ENCODE measurements around the gene MRPL55.

Gene MRPL55

GRCh38 chr1:228081144-228081543 lies 28.0 kb downstream of the MRPL55 start:
- TF ChIP-seq CREB1 (IDR thresholded peaks at IDR 0.05; ENCODE audit: low read depth) (no peak), TCF12 (IDR thresholded peaks at IDR 0.05; ENCODE audit: low read depth) (no peak), TEAD4 (IDR thresholded peaks at IDR 0.05) (no peak), MAX (IDR thresholded peaks at IDR 0.05) (no peak), REST (IDR thresholded peaks at IDR 0.05; ENCODE audit: low read depth) (no peak), ZBTB7A (IDR thresholded peaks at IDR 0.05; ENCODE audit: low read depth) (no peak)

- TF ChIP-seq ZBTB7A (IDR thresholded peaks at IDR 0.05; ENCODE audit: low read depth) (no peak), EGR1 (IDR thresholded peaks at IDR 0.05) (no peak), CEBPB (IDR thresholded peaks at IDR 0.05) (no peak), YY1 (IDR thresholded peaks at IDR 0.05; ENCODE audit: low read depth) (no peak), TEAD4 (IDR thresholded peaks at IDR 0.05) (no peak), NFIC (IDR thresholded peaks at IDR 0.05) (no peak), USF1 (IDR thresholded peaks at IDR 0.05) (no peak), FOXM1 (IDR thresholded peaks at IDR 0.05; ENCODE audit: borderline replicate concordance, low read depth) (no peak), MAX (IDR thresholded peaks at IDR 0.05) (no peak), CREB1 (IDR thresholded peaks at IDR 0.05; ENCODE audit: low read depth) (no peak), TCF12 (IDR thresholded peaks at IDR 0.05; ENCODE audit: low read depth) (no peak), REST (IDR thresholded peaks at IDR 0.05; ENCODE audit: low read depth) (no peak), TAF1 (IDR thresholded peaks at IDR 0.05; ENCODE audit: low read depth) (no peak), RAD21 (IDR thresholded peaks at IDR 0.05; ENCODE audit: low read depth) (no peak), EP300 (IDR thresholded peaks at IDR 0.05; ENCODE audit: borderline replicate concordance) (no peak)
Measured at GRCh38 chr1:228079601-228080263, 29.4 kb downstream of the MRPL55 start.

- TF ChIP-seq TAF1 (IDR thresholded peaks at IDR 0.05; ENCODE audit: low read depth) (no peak), MAX (IDR thresholded peaks at IDR 0.05) (no peak), TCF12 (IDR thresholded peaks at IDR 0.05; ENCODE audit: low read depth) (no peak), EP300 (IDR thresholded peaks at IDR 0.05; ENCODE audit: borderline replicate concordance) (no peak), YY1 (IDR thresholded peaks at IDR 0.05; ENCODE audit: low read depth) (no peak), TEAD4 (IDR thresholded peaks at IDR 0.05) (no peak), FOXM1 (IDR thresholded peaks at IDR 0.05; ENCODE audit: borderline replicate concordance, low read depth) (no peak), REST (IDR thresholded peaks at IDR 0.05; ENCODE audit: low read depth) (no peak), CEBPB (IDR thresholded peaks at IDR 0.05) (no peak), USF1 (IDR thresholded peaks at IDR 0.05) (no peak), NFIC (IDR thresholded peaks at IDR 0.05) (no peak), EGR1 (IDR thresholded peaks at IDR 0.05) (no peak)
Measured at GRCh38 chr1:228079013-228079412, 30.1 kb downstream of the MRPL55 start.

- no peak for TF ChIP-seq CEBPB (IDR thresholded peaks at IDR 0.05)
- no peak for TF ChIP-seq REST (IDR thresholded peaks at IDR 0.05; ENCODE audit: low read depth)
- TF ChIP-seq EP300 (IDR thresholded peaks at IDR 0.05; ENCODE audit: borderline replicate concordance), result no peak
- TF ChIP-seq EGR1 (IDR thresholded peaks at IDR 0.05), result no peak
- no peak for TF ChIP-seq MAX (IDR thresholded peaks at IDR 0.05)
- TF ChIP-seq RAD21 (IDR thresholded peaks at IDR 0.05; ENCODE audit: low read depth), result no peak
- no peak for TF ChIP-seq TAF1 (IDR thresholded peaks at IDR 0.05; ENCODE audit: low read depth)
- no peak for TF ChIP-seq YY1 (IDR thresholded peaks at IDR 0.05; ENCODE audit: low read depth)
Measured at GRCh38 chr1:228077565-228078330, 31.4 kb downstream of the MRPL55 start.
